HCT116 (cell line): ENCODE measurements around the gene RUNX2. TPM values are rescaled to one million over a fixed set of nuclear protein-coding genes. Genes with fewer than 3 reads are reported as not detected.

Experiments
- ATAC-seq: fragments of 200-7000 bp; cut with Tn5 transposase; 2 replicates; pipeline ENCODE4 v1.9.1; 2020; ENCODE audit warnings: mild to moderate bottlenecking, moderate library complexity
- BruUV-seq: library from RNA; stranded (reverse); fragments of 400-500 nt; replicated peaks from 2 replicates; lab custom pipeline; 2021; lab: Mats Ljungman, UMichigan
- CTCF ChIA-PET: fragments of 300-600 bp; sonication (Branson Sonifier 250); formaldehyde crosslinking; loops from one replicate; lab custom pipeline; 2021; ENCODE audit warnings: antibody characterized with exemption; lab: Charles Lee
- POLR2A ChIA-PET: fragments of 300-600, 350-600 bp; sonication (Branson Sonifier 250); formaldehyde crosslinking; loops from one replicate; lab custom pipeline; 2021; ENCODE audit warnings: antibody characterized with exemption; lab: Charles Lee
- RAD21 ChIA-PET, 2 experiments: fragments of 300-600 bp; sonication (Branson Sonifier 250); formaldehyde crosslinking; loops; one replicate each; lab custom pipeline; 2023; ENCODE audit warnings: low total read pairs in 2 of 2; ENCODE audit not compliant: uncharacterized antibody in 2 of 2, unreplicated experiment in 2 of 2, low non-redundant PET in 1 of 2; lab: Charles Lee
- DNase-seq: peaks from one replicate; pipeline ENCODE4 v3.0.0-alpha.2; 2010; ENCODE audit warnings: low read depth, low spot score
- H2AFZ ChIP-seq: fragments of 200-600 bp; shearing (Covaris generic), sonication (generic); 2 replicates; pipeline ENCODE4 v1.6.1; 2017; ENCODE audit warnings: low read depth, mixed run types, mixed read lengths, antibody characterized with exemption, low read length; ENCODE audit not compliant: poor library complexity, severe bottlenecking
- H3K27ac ChIP-seq: 2 replicates; pipeline ENCODE4 v1.5.1; 2012; ENCODE audit warnings: low read depth, low read length
- H3K27me3 ChIP-seq: fragments of 200-600 bp; sonication (generic); 2 replicates; pipeline ENCODE4 v1.6.1; 2016; ENCODE audit warnings: mixed run types, low read length, mixed read lengths; ENCODE audit not compliant: insufficient read depth
- H3K36me3 ChIP-seq, 2 experiments: fragments of 200-500 bp in 1 of 2; fragments of 200-600 bp in 1 of 2; sonication (Bioruptor generic) in 1 of 2; sonication (generic) in 1 of 2; 2 replicates each; pipeline versions ENCODE4 v1.5.1 to v1.6.1; 2014 to 2016; ENCODE audit warnings: low read length in 2 of 2, inconsistent platforms in 1 of 2, mixed read lengths in 1 of 2, mixed run types in 1 of 2; ENCODE audit not compliant: insufficient read depth in 2 of 2, control insufficient read depth in 1 of 2
- H3K4me1 ChIP-seq, 2 experiments: fragments of 200-600 bp in 1 of 2; sonication (generic) in 1 of 2; 2 replicates each; pipeline versions ENCODE4 v1.5.1 to v1.6.1; 2012 to 2017; ENCODE audit warnings: low read length in 2 of 2, inconsistent platforms in 1 of 2, mild to moderate bottlenecking in 1 of 2, mixed read lengths in 1 of 2, mixed run types in 1 of 2, moderate library complexity in 1 of 2; ENCODE audit not compliant: insufficient read depth in 2 of 2, control insufficient read depth in 1 of 2
- H3K4me2 ChIP-seq: fragments of 200-600 bp; sonication (generic); 2 replicates; pipeline ENCODE4 v1.6.1; 2017; ENCODE audit warnings: mixed run types, low read length, mixed read lengths
- H3K4me3 ChIP-seq, 2 experiments: fragments of 200-600 bp in 1 of 2; sonication (generic) in 1 of 2; replicated peaks in 1 of 2; 2 replicates each; pipeline ENCODE4 v1.5.1; 2011 to 2016; ENCODE audit warnings: low read length in 2 of 2, control low read depth in 1 of 2, low read depth in 1 of 2, mild to moderate bottlenecking in 1 of 2, mixed read lengths in 1 of 2, mixed run types in 1 of 2
- H3K79me2 ChIP-seq: fragments of 200-600 bp; sonication (generic); 2 replicates; pipeline ENCODE4 v1.6.1; 2017; ENCODE audit warnings: mild to moderate bottlenecking, mixed run types, low read length, moderate library complexity, mixed read lengths; ENCODE audit not compliant: insufficient read depth
- H3K9ac ChIP-seq: fragments of 200-600 bp; sonication (generic); 2 replicates; pipeline ENCODE4 v1.6.1; 2016; ENCODE audit warnings: low read length, mixed read lengths
- H3K9me2 ChIP-seq: fragments of 200-600 bp; sonication (generic), shearing (Covaris generic); 2 replicates; pipeline ENCODE4 v1.6.1; 2017; ENCODE audit warnings: mixed run types, mild to moderate bottlenecking, moderate library complexity; ENCODE audit not compliant: insufficient read depth
- H3K9me3 ChIP-seq, 2 experiments: fragments of 200-500 bp in 1 of 2; fragments of 200-600 bp in 1 of 2; sonication (Bioruptor generic) in 1 of 2; sonication (generic) in 1 of 2; 2 replicates each; pipeline ENCODE4 v1.6.1; 2014 to 2017; ENCODE audit warnings: low read length in 2 of 2, mixed read lengths in 2 of 2, inconsistent platforms in 1 of 2, low read depth in 1 of 2, mild to moderate bottlenecking in 1 of 2, mixed run types in 1 of 2, moderate library complexity in 1 of 2; ENCODE audit not compliant: control insufficient read depth in 1 of 2, insufficient read depth in 1 of 2
- H4K20me1 ChIP-seq: fragments of 200-600 bp; sonication (generic), shearing (Covaris generic); 2 replicates; pipeline ENCODE4 v1.6.1; 2017; ENCODE audit warnings: mixed run types, mild to moderate bottlenecking, moderate library complexity; ENCODE audit not compliant: insufficient read depth
- ATF3 ChIP-seq: IDR thresholded peaks from 2 replicates; pipeline ENCODE4 v1.6.1; 2012
- CBX3 ChIP-seq: IDR thresholded peaks from 2 replicates; pipeline ENCODE4 v1.6.1; 2012; ENCODE audit warnings: low read depth
- CEBPB ChIP-seq: IDR thresholded peaks from 2 replicates; pipeline ENCODE4 v1.6.1; 2012; ENCODE audit warnings: low read depth
- CTCF ChIP-seq, 3 experiments: fragments of 200-600 bp in 1 of 3; sonication (generic) in 1 of 3; IDR thresholded peaks in 2 of 3; conservative IDR thresholded peaks in 1 of 3; 2 replicates each; pipeline ENCODE4 v1.5.1; 2012 to 2017; ENCODE audit warnings: low read depth in 2 of 3, low read length in 2 of 3, antibody characterized with exemption in 1 of 3, borderline replicate concordance in 1 of 3, control low read depth in 1 of 3, mild to moderate bottlenecking in 1 of 3, mixed read lengths in 1 of 3, mixed run types in 1 of 3, moderate library complexity in 1 of 3; ENCODE audit not compliant: insufficient read depth in 1 of 3
- EGR1 ChIP-seq: IDR thresholded peaks from 2 replicates; pipeline ENCODE4 v1.6.1; 2012; ENCODE audit warnings: low read depth
- ELF1 ChIP-seq: IDR thresholded peaks from 2 replicates; pipeline ENCODE4 v1.6.1; 2012; ENCODE audit warnings: low read depth, borderline replicate concordance
- EZH2 ChIP-seq: fragments of 200-600 bp; sonication (generic); IDR thresholded peaks from 2 replicates; pipeline ENCODE4 v1.6.1; 2017; ENCODE audit warnings: antibody characterized with exemption, mixed run types
- JUND ChIP-seq: IDR thresholded peaks from 2 replicates; pipeline ENCODE4 v1.6.1; 2012
- MAX ChIP-seq: IDR thresholded peaks from 2 replicates; pipeline ENCODE4 v1.6.1; 2012
- POLR2A ChIP-seq: IDR thresholded peaks from 2 replicates; pipeline ENCODE4 v1.7.0; 2011; ENCODE audit warnings: borderline replicate concordance; ENCODE audit not compliant: insufficient read depth, insufficient read length; ENCODE audit errors: extremely low read depth
- RAD21 ChIP-seq: IDR thresholded peaks from 2 replicates; pipeline ENCODE4 v1.6.1; 2012; ENCODE audit warnings: low read depth, mild to moderate bottlenecking
- SP1 ChIP-seq: IDR thresholded peaks from 2 replicates; pipeline ENCODE4 v1.6.1; 2012; ENCODE audit warnings: low read depth
- SRF ChIP-seq: IDR thresholded peaks from 2 replicates; pipeline ENCODE4 v1.6.1; 2012; ENCODE audit warnings: low read depth
- TCF7L2 ChIP-seq: IDR thresholded peaks from 2 replicates; pipeline ENCODE4 v1.7.0; 2011; ENCODE audit warnings: borderline replicate concordance, inconsistent platforms; ENCODE audit not compliant: insufficient read depth, insufficient read length; ENCODE audit errors: extremely low read depth
- YY1 ChIP-seq: IDR thresholded peaks from 2 replicates; pipeline ENCODE4 v1.6.1; 2011; ENCODE audit warnings: low read length, low read depth, moderate library complexity, mild to moderate bottlenecking; ENCODE audit not compliant: insufficient replicate concordance; ENCODE audit errors: extremely low read depth
- ZFX ChIP-seq: fragments of 450-650 bp; IDR thresholded peaks from 2 replicates; pipeline ENCODE4 v1.6.1; 2017
- ZNF274 ChIP-seq: fragments of 200-500 bp; sonication (Bioruptor generic); IDR thresholded peaks from 2 replicates; pipeline ENCODE4 v1.6.1; 2014; ENCODE audit warnings: mild to moderate bottlenecking, low read depth, low read length, inconsistent platforms
- intact Hi-C: fragments of 100-400 bp; cut with micrococcal nuclease; formaldehyde crosslinking; loops from 2 replicates; pipeline ENCODE4 v1.10.0; 2022
- total RNA-seq: library from RNA; stranded (reverse); gene quantifications from one replicate; pipeline ENCODE4 v1.2.1, GENCODE V29; 2021; ENCODE audit not compliant: unreplicated experiment
- TF ChIP-seq, protein P1 (sequence below): IDR thresholded peaks from 2 replicates; pipeline ENCODE4 v1.6.1; 2011; ENCODE audit warnings: mild to moderate bottlenecking, low read length, moderate library complexity; ENCODE audit not compliant: insufficient replicate concordance; ENCODE audit errors: extremely low read depth
- TF ChIP-seq, protein P2 (sequence below): IDR thresholded peaks from 2 replicates; pipeline ENCODE4 v1.6.1; 2012; ENCODE audit warnings: low read depth

RUNX2 gene
- total RNA-seq, 1 experiment from 2014 or later, result 1.1 TPM

GRCh38 chr6:45616209-45616608, 288.1 kb downstream of the RUNX2 start:
- POLR2A ChIA-PET, result no interaction called here
- RAD21 ChIA-PET, result no interaction called here
- intact Hi-C loops, result no loop called here

More at GRCh38 chr6:45616209-45616608, 288.1 kb downstream of the RUNX2 start:
- no TSS peak for BruUV-seq
- H3K9me3 ChIP-seq, result no peaks in the 10 kb centered on the region
- peaks cover 0 to 7% of the 10 kb centered on the region in 2 experiments; a peak in 2 of 4 replicates for H3K4me1 ChIP-seq
- no peaks in the 10 kb centered on the region for H3K27me3 ChIP-seq
- ATAC-seq (no peak), DNase-seq (no peak)
- no peak for TF ChIP-seq CEBPB
- TF ChIP-seq SRF, result no peak
- TF ChIP-seq POLR2A, result no peak
- TF ChIP-seq, protein P1, sequence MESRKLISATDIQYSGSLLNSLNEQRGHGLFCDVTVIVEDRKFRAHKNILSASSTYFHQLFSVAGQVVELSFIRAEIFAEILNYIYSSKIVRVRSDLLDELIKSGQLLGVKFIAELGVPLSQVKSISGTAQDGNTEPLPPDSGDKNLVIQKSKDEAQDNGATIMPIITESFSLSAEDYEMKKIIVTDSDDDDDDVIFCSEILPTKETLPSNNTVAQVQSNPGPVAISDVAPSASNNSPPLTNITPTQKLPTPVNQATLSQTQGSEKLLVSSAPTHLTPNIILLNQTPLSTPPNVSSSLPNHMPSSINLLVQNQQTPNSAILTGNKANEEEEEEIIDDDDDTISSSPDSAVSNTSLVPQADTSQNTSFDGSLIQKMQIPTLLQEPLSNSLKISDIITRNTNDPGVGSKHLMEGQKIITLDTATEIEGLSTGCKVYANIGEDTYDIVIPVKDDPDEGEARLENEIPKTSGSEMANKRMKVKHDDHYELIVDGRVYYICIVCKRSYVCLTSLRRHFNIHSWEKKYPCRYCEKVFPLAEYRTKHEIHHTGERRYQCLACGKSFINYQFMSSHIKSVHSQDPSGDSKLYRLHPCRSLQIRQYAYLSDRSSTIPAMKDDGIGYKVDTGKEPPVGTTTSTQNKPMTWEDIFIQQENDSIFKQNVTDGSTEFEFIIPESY, result no peak
- TF ChIP-seq YY1, result no peak
- no peak for TF ChIP-seq EZH2
- no peak for TF ChIP-seq ATF3
- no peak for TF ChIP-seq JUND
- no peak for TF ChIP-seq ZFX
- TF ChIP-seq SP1, result no peak
- no peak for TF ChIP-seq RAD21
- no peak for TF ChIP-seq CBX3
- no peak for TF ChIP-seq ZNF274
- no peak for TF ChIP-seq EGR1
- TF ChIP-seq TCF7L2, result no peak
- TF ChIP-seq, protein P2, sequence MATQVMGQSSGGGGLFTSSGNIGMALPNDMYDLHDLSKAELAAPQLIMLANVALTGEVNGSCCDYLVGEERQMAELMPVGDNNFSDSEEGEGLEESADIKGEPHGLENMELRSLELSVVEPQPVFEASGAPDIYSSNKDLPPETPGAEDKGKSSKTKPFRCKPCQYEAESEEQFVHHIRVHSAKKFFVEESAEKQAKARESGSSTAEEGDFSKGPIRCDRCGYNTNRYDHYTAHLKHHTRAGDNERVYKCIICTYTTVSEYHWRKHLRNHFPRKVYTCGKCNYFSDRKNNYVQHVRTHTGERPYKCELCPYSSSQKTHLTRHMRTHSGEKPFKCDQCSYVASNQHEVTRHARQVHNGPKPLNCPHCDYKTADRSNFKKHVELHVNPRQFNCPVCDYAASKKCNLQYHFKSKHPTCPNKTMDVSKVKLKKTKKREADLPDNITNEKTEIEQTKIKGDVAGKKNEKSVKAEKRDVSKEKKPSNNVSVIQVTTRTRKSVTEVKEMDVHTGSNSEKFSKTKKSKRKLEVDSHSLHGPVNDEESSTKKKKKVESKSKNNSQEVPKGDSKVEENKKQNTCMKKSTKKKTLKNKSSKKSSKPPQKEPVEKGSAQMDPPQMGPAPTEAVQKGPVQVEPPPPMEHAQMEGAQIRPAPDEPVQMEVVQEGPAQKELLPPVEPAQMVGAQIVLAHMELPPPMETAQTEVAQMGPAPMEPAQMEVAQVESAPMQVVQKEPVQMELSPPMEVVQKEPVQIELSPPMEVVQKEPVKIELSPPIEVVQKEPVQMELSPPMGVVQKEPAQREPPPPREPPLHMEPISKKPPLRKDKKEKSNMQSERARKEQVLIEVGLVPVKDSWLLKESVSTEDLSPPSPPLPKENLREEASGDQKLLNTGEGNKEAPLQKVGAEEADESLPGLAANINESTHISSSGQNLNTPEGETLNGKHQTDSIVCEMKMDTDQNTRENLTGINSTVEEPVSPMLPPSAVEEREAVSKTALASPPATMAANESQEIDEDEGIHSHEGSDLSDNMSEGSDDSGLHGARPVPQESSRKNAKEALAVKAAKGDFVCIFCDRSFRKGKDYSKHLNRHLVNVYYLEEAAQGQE, result no peak
- TF ChIP-seq MAX, result no peak
- TF ChIP-seq CTCF (IDR thresholded peaks at IDR 0.05 in 2 of 3, conservative IDR thresholded peaks at IDR 0.05 in 1 of 3; ENCODE audit: borderline replicate concordance in 1 of 3, insufficient read depth in 1 of 3, low read depth in 2 of 3, low read length in 2 of 3), result no peak
- no peak for TF ChIP-seq ELF1
- H3K9me2 ChIP-seq, result no peaks in the 10 kb centered on the region
- no peak overlapping the region for H3K9ac ChIP-seq
- no peak overlapping the region for H3K4me3 ChIP-seq
- no peaks in the 10 kb centered on the region for H3K79me2 ChIP-seq
- H3K4me2 ChIP-seq, result no peak overlapping the region
- H3K27ac ChIP-seq, result no peak overlapping the region
- H3K36me3 ChIP-seq, result no peaks in the 10 kb centered on the region
- no peaks in the 10 kb centered on the region for H4K20me1 ChIP-seq
- no peak overlapping the region for H2AFZ ChIP-seq
- CTCF ChIA-PET, result no interaction called here
